Panc1 (cell line): ENCODE results near the gene CTNND2. TPM values are rescaled to one million over a fixed set of nuclear protein-coding genes. Genes with fewer than 3 reads are reported as not detected.

Source experiments
- ATAC-seq: fragments of 200-7000 bp; cut with Tn5 transposase; 2 replicates; pipeline ENCODE4 v1.9.1; 2020; ENCODE audit warnings: mild to moderate bottlenecking, moderate library complexity
- BruUV-seq: library from RNA; stranded (reverse); fragments of 400-500 nt; replicated peaks from 2 replicates; lab custom pipeline; 2021; lab: Mats Ljungman, UMichigan
- CTCF ChIA-PET: fragments of 300-600 bp; sonication (Branson Sonifier 250); formaldehyde crosslinking; loops from one replicate; lab custom pipeline; 2022; ENCODE audit warnings: antibody characterized with exemption; lab: Charles Lee
- POLR2A ChIA-PET: fragments of 300-600 bp; sonication (Branson Sonifier 250); formaldehyde crosslinking; loops from one replicate; lab custom pipeline; 2022; ENCODE audit warnings: antibody characterized with exemption; lab: Charles Lee
- DNase-seq: peaks from one replicate; pipeline ENCODE4 v3.0.0-alpha.2; 2010; ENCODE audit warnings: low read depth, low spot score
- H3K27ac ChIP-seq: 2 replicates; pipeline ENCODE4 v1.5.1; 2011; ENCODE audit warnings: mild to moderate bottlenecking, low read length, inconsistent platforms
- H3K27me3 ChIP-seq: fragments of 200-500 bp; sonication (Bioruptor generic); 2 replicates; pipeline ENCODE4 v1.6.0; 2014; ENCODE audit warnings: low read length, inconsistent platforms; ENCODE audit not compliant: control insufficient read depth, insufficient read depth
- H3K36me3 ChIP-seq: fragments of 200-500 bp; sonication (Bioruptor generic); 2 replicates; pipeline ENCODE4 v1.5.1; 2014; ENCODE audit warnings: inconsistent platforms, mild to moderate bottlenecking, low read length, moderate library complexity; ENCODE audit not compliant: control insufficient read depth, insufficient read depth
- H3K4me1 ChIP-seq: 2 replicates; pipeline ENCODE4 v1.5.1; 2011; ENCODE audit warnings: inconsistent platforms, mild to moderate bottlenecking, low read length, moderate library complexity; ENCODE audit not compliant: control insufficient read depth, insufficient read depth
- H3K4me3 ChIP-seq, 2 experiments: 2 replicates each; pipeline ENCODE4 v1.5.1; 2011 to 2012; ENCODE audit warnings: low read depth in 2 of 2, low read length in 2 of 2, mild to moderate bottlenecking in 2 of 2, inconsistent platforms in 1 of 2, moderate library complexity in 1 of 2
- H3K9me3 ChIP-seq: fragments of 200-500 bp; sonication (Bioruptor generic); 2 replicates; pipeline ENCODE4 v1.5.1; 2014; ENCODE audit warnings: low read depth, mild to moderate bottlenecking, inconsistent platforms, low read length, moderate library complexity; ENCODE audit not compliant: control insufficient read depth, insufficient read depth
- CTCF ChIP-seq: fragments of 450-650 bp; IDR thresholded peaks from 2 replicates; pipeline ENCODE4 v1.5.1; 2017; ENCODE audit warnings: mild to moderate bottlenecking
- POLR2AphosphoS5 ChIP-seq: IDR thresholded peaks from 2 replicates; pipeline ENCODE4 v1.6.1; 2012; ENCODE audit warnings: mild to moderate bottlenecking, low read depth, low read length, moderate library complexity
- REST ChIP-seq, 2 experiments: IDR thresholded peaks; 2 replicates each; pipeline ENCODE4 v1.6.1; 2011 to 2012; ENCODE audit warnings: low read depth in 2 of 2, control low read depth in 1 of 2, low read length in 1 of 2, mild to moderate bottlenecking in 1 of 2, moderate library complexity in 1 of 2; ENCODE audit not compliant: insufficient read depth in 1 of 2
- SIN3A ChIP-seq: IDR thresholded peaks from 2 replicates; pipeline ENCODE4 v1.6.1; 2012; ENCODE audit warnings: low read depth, mild to moderate bottlenecking, low read length, moderate library complexity, borderline replicate concordance; ENCODE audit not compliant: insufficient read depth
- TCF7L2 ChIP-seq: IDR thresholded peaks from 2 replicates; pipeline ENCODE4 v1.6.1; 2011; ENCODE audit warnings: mild to moderate bottlenecking, low read depth, low read length, inconsistent platforms
- in situ Hi-C: cut with HindIII; loops from 2 replicates; pipeline ENCODE4 v1.10.0; 2016; ENCODE audit warnings: low sequenced_read_pairs, low pct_unique_long_range_greater_than_20kb
- intact Hi-C: fragments of 100-400 bp; cut with micrococcal nuclease; formaldehyde crosslinking; loops from one replicate; pipeline ENCODE4 v1.10.0; 2022; ENCODE audit not compliant: unreplicated experiment
- total RNA-seq: library from RNA; stranded (reverse); gene quantifications from one replicate; pipeline ENCODE4 v1.2.1, GENCODE V29; 2021; ENCODE audit not compliant: unreplicated experiment

CTNND2 gene
- total RNA-seq, 1 experiment from 2014 or later: 1.0 TPM

DNA sequence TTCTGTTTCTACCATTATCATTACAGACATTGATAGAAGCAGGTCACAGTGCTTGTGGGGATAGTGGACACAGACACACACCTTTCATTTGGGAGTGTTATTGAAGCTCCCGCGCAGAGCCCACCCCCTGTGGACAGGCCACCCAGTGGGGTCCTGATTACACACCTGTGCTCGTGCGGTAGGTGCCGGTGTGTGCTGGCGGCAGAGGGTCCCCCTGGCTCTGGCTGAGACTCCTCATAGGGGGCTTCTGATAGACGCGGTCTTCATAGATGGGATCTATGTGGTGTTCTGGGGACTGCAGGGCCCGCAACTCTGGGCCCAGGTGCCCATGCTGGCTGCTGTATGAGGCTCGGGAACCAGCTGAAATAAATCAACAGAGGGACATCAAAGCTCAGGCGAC is 539.7 kb downstream of the CTNND2 start:
- POLR2A ChIA-PET: no interaction called here
- in situ Hi-C loops (no loop called here), intact Hi-C loops (no loop called here)
- CTCF ChIA-PET: no interaction called here
- H3K4me1 ChIP-seq: no peaks in the 10 kb centered on the region
- no peaks in the 10 kb centered on the region for H3K27me3 ChIP-seq
- H3K9me3 ChIP-seq: no peaks in the 10 kb centered on the region
- ATAC-seq: no peak
- no peak overlapping the region for H3K27ac ChIP-seq
- DNase-seq: no peak
- TF ChIP-seq REST (IDR thresholded peaks at IDR 0.05; ENCODE audit: insufficient read depth in 1 of 2, low read depth in 2 of 2, low read length in 1 of 2) (no peak), TCF7L2 (no peak), POLR2AphosphoS5 (no peak), CTCF (no peak), SIN3A (no peak)
- BruUV-seq: no TSS peak
- H3K4me3 ChIP-seq: no peak overlapping the region
- H3K36me3 ChIP-seq: no peaks in the 10 kb centered on the region

DNA sequence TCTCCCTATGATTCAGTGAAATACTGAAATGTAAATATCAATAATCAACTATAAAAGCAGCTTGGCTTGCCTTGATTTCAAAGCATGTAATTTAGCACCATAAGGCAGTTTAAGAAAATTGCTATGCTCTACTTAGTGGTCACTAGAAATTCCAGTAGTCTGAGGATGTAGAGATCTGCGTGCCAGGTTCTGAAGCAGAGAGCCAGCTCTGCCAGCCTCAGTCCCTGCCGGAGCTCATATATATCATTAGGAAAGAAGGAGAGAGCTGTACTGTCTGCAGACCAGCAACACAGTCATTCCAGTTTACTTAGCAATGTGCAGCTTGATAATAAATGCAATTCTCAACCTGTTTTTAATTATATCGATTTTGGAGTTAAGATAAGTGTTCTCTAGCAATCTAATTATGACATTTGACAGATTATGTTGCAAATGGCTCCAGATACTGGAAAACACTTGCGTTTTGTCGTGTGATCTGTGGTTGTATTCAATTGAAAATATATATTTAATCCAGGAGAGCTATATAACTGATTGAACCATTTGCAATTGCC is 540.5 kb downstream of the CTNND2 start:
- BruUV-seq: no TSS peak
- ChIA-PET POLR2A (interaction anchor here (0.7 kb wide), 1 partner anchor 360 kb away, joined by 3 read pairs; no protein-coding TSS in a partner anchor), CTCF (no interaction called here)
- Histone ChIP-seq H3K4me3 (no peak overlapping the region), H3K9me3 (no peaks in the 10 kb centered on the region), H3K36me3 (no peaks in the 10 kb centered on the region), H3K27me3 (no peaks in the 10 kb centered on the region), H3K27ac (no peak overlapping the region), H3K4me1 (no peaks in the 10 kb centered on the region)
- ATAC-seq (no peak), DNase-seq (no peak)
- intact Hi-C loops (no loop called here), in situ Hi-C loops (no loop called here)
- TF ChIP-seq TCF7L2: no peak
- TF ChIP-seq SIN3A: no peak
- no peak for TF ChIP-seq CTCF
- no peak for TF ChIP-seq REST (IDR thresholded peaks at IDR 0.05; ENCODE audit: insufficient read depth in 1 of 2, low read depth in 2 of 2, low read length in 1 of 2)
- no peak for TF ChIP-seq POLR2AphosphoS5
